Sigmoid colon (tissue), 7 donors: Measurements from ENCODE around the gene PSG5. TPM values are rescaled to one million over a fixed set of nuclear protein-coding genes. Genes with fewer than 3 reads are reported as not detected.
"Not testable (repeated sequence)": the region's sequence is repeated elsewhere in the genome, so short reads cannot be mapped to it uniquely, and the experiment has no call there.

ENCODE experiments used
- DNase-seq: peaks from one replicate; pipeline ENCODE4 v3.0.0-alpha.2; 2019
- H3K27ac ChIP-seq, 4 donors: fragments of 200-600 bp; sonication (generic); one replicate each; pipeline ENCODE4 v1.5.1; 2016 to 2019; ENCODE audit warnings: mild to moderate bottlenecking in 1 of 4
- H3K27me3 ChIP-seq, 3 donors: fragments of 200-600 bp; sonication (generic); one replicate each; pipeline ENCODE4 v1.5.1; 2019; ENCODE audit warnings: mild to moderate bottlenecking in 1 of 3
- H3K36me3 ChIP-seq, 4 donors: fragments of 200-600 bp; sonication (generic); one replicate each; pipeline ENCODE4 v1.5.1; 2016 to 2019
- H3K4me1 ChIP-seq, 4 donors: fragments of 200-600 bp; sonication (generic); one replicate each; pipeline ENCODE4 v1.5.1; 2017 to 2019
- H3K4me3 ChIP-seq, 4 donors: fragments of 200-600 bp; sonication (generic); one replicate each; pipeline ENCODE4 v1.5.1; 2017 to 2019; ENCODE audit warnings: mild to moderate bottlenecking in 2 of 4, moderate library complexity in 1 of 4
- H3K9me3 ChIP-seq, 4 donors: fragments of 200-600 bp in 3 of 4; sonication (generic) in 3 of 4; one replicate each; pipeline versions ENCODE4 v1.5.1 to v1.6.1; 2013 to 2019
- CTCF ChIP-seq, 4 experiments: fragments of 450-650 bp in 3 of 4; fragments of 200-600 bp in 1 of 4; IDR thresholded peaks; one replicate each; pipeline ENCODE4 v1.5.1; 2016 to 2019; ENCODE audit warnings: antibody characterized with exemption in 4 of 4, mild to moderate bottlenecking in 3 of 4, moderate library complexity in 2 of 4
- EP300 ChIP-seq, 4 donors: sonication (generic); formaldehyde crosslinking; IDR thresholded peaks; one replicate each; pipeline ENCODE4 v1.6.1; 2017; ENCODE audit warnings: antibody characterized with exemption in 4 of 4
- POLR2A ChIP-seq, 2 donors: fragments of 450-650 bp; IDR thresholded peaks; one replicate each; pipeline ENCODE4 v1.6.1; 2016; ENCODE audit warnings: antibody characterized with exemption in 2 of 2, mild to moderate bottlenecking in 2 of 2, moderate library complexity in 2 of 2
- POLR2AphosphoS5 ChIP-seq, 4 donors: sonication (generic); formaldehyde crosslinking; IDR thresholded peaks; one replicate each; pipeline ENCODE4 v1.6.1; 2017; ENCODE audit warnings: antibody characterized with exemption in 4 of 4
- WGBS, 2 donors: extraction: QIAGEN DNeasy Blood & Tissue Kit; methylation state at CpG; one replicate each; pipeline ENCODE4 v1.1.7; 2013; 5-methylcytosine and 5-hydroxymethylcytosine counted together
- intact Hi-C: fragments of 100-400 bp; cut with DNase I; formaldehyde crosslinking; loops from one replicate; pipeline ENCODE4 v1.15.1; 2023
- polyA plus RNA-seq, 3 donors: library from polyadenylated mRNA; stranded (reverse); fragments of 200-250 nt; gene quantifications; one replicate each; pipeline ENCODE4 v1.2.3, GENCODE V29; 2013
- total RNA-seq, 4 donors: library from RNA; depleted of rRNA; stranded (reverse); fragments of >200 nt; gene quantifications; one replicate each; pipeline ENCODE4 v1.1.0, GENCODE V29; 2016
- donor health status: healthy with polysubstance abuse.
- donor health status: Bipolar disorder and iron deficiency.
- donor health status: healthy.

Gene PSG5
- not detected for total RNA-seq
- polyA plus RNA-seq, result not detected

DNA sequence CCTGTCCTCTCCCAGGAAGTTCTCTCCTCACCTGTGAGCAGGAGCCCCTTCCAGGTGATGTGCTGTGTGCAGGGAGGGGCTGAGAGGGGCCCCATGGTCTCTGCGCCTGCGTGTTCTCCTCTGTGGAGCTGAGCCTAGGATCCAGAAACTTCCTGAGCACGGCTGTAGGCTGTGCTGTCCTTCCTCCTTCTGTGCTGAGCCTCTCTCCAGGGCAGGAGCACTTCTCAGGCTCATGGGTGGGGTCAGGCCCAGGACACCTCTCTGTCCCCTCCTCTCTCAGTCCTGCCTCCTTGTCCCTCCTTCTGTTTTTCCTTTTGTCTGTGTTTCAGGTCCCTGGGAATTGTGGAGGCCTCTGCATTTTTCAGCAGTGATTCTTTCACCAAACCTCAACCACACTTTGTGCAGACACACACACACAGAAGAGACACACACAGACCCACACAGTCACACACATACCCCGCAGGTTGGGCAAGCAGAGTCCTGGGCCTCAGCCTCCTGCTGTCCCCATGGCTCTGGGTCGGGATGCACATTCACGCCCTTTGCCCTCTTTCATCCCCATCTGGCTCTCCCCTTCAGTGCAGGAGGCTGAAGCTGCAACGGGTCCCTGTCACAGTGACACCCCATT is at the start of gene PSG5:
TSS of gene PSG5 (minus strand) at position 226 of the 625 bp plus-strand sequence. CDS start at position 95, 131 bp downstream.
- H3K4me3 ChIP-seq, intact Hi-C loops, H3K27me3 ChIP-seq, DNase-seq, H3K9me3 ChIP-seq, H3K36me3 ChIP-seq, H3K27ac ChIP-seq: not testable (repeated sequence)
- 55 to 70% methylated on average over 7 of the region's 7 CpGs for WGBS, 2 donors
- peaks cover 0 to 15% (median 7%) of the 10 kb centered on the region in 4 donors for H3K4me1 ChIP-seq

- H3K27ac ChIP-seq, H3K4me1 ChIP-seq, H3K27me3 ChIP-seq, H3K9me3 ChIP-seq, H3K36me3 ChIP-seq, intact Hi-C loops, H3K4me3 ChIP-seq, DNase-seq: not testable (repeated sequence)
- WGBS, 2 donors, result 68 to 85% methylated on average over 3 of the region's 3 CpGs
Measured at GRCh38 chr19:43235686-43236085, 49.4 kb upstream of the PSG5 start.

DNA sequence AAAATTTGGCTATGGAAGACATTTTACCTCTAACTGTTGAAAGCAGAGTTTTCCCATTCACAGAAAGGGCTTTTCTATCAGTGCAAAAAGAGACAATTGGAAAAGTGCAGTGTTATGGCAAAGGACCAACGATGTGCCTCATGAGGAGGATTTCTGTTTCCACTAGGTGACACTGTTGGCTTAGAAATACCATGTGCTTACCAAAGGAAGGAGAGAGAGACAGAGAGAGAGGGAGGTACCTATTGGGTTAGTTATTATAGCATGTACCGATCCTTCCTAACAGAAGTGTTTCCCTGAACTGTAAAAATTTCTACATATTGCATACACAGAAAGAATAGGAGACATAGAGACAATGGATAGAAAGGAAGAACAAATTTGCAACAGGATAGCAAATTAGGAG is 43.0 kb upstream of the PSG5 start:
- no peaks in the 10 kb centered on the region for H3K27me3 ChIP-seq
- H3K9me3 ChIP-seq, result peaks cover 0 to 17% (median 9%) of the 10 kb centered on the region in 4 donors
- TF ChIP-seq POLR2A (IDR thresholded peaks at IDR 0.05) (no peak), CTCF (IDR thresholded peaks at IDR 0.05) (no peak), EP300 (IDR thresholded peaks at IDR 0.05) (no peak), POLR2AphosphoS5 (IDR thresholded peaks at IDR 0.05) (no peak)
- H3K27ac ChIP-seq, result no peak overlapping the region
- no peak overlapping the region for H3K4me3 ChIP-seq
- WGBS, 2 donors, result 71 to 79% methylated on average over 2 of the region's 2 CpGs
- peaks cover 0 to 6% (median 1%) of the 10 kb centered on the region in 4 donors for H3K4me1 ChIP-seq
- DNase-seq, result no peak
- intact Hi-C loops, result no loop called here
- H3K36me3 ChIP-seq, result no peaks in the 10 kb centered on the region

GRCh38 chr19:43228730-43229129 is 42.4 kb upstream of the PSG5 start:
- peaks cover 0 to 17% (median 9%) of the 10 kb centered on the region in 4 donors for H3K9me3 ChIP-seq
- H3K4me3 ChIP-seq, H3K36me3 ChIP-seq, intact Hi-C loops, DNase-seq, H3K27me3 ChIP-seq, H3K27ac ChIP-seq: not testable (repeated sequence)
- WGBS, 2 donors, result 66 to 73% methylated on average over 2 of the region's 2 CpGs
- H3K4me1 ChIP-seq, result peaks cover 0 to 12% (median 4%) of the 10 kb centered on the region in 4 donors

- H3K4me3 ChIP-seq, H3K27me3 ChIP-seq, H3K27ac ChIP-seq, H3K36me3 ChIP-seq, intact Hi-C loops, DNase-seq: not testable (repeated sequence)
- peaks cover 0 to 15% (median 5%) of the 10 kb centered on the region in 4 donors for H3K4me1 ChIP-seq
- 79 to 89% methylated on average over 1 of the region's 1 CpG for WGBS, 2 donors
- H3K9me3 ChIP-seq, result peaks cover 0 to 17% (median 9%) of the 10 kb centered on the region in 4 donors
Measured at GRCh38 chr19:43226986-43227385, 40.6 kb upstream of the PSG5 start.

- no peak overlapping the region for H3K4me3 ChIP-seq
- intact Hi-C loops, result no loop called here
- H3K27ac ChIP-seq, result no peak overlapping the region
- H3K36me3 ChIP-seq, result no peaks in the 10 kb centered on the region
- no peak for DNase-seq
- no peaks in the 10 kb centered on the region for H3K27me3 ChIP-seq
- WGBS, 2 donors, result 93 to 95% methylated on average over 2 of the region's 2 CpGs
- TF ChIP-seq POLR2A (IDR thresholded peaks at IDR 0.05) (no peak), CTCF (IDR thresholded peaks at IDR 0.05) (no peak), POLR2AphosphoS5 (IDR thresholded peaks at IDR 0.05) (no peak), EP300 (IDR thresholded peaks at IDR 0.05) (no peak)
- H3K4me1 ChIP-seq, result peaks cover 0 to 15% (median 5%) of the 10 kb centered on the region in 4 donors
- H3K9me3 ChIP-seq, result peaks cover 0 to 14% (median 9%) of the 10 kb centered on the region in 4 donors
Measured at GRCh38 chr19:43224855-43225253, 38.5 kb upstream of the PSG5 start.

GRCh38 chr19:43224201-43224854 is 38.0 kb upstream of the PSG5 start:
- WGBS, 2 donors, result 76 to 78% methylated on average over 5 of the region's 5 CpGs
- DNase-seq, H3K36me3 ChIP-seq, intact Hi-C loops, H3K27ac ChIP-seq, H3K4me3 ChIP-seq, H3K27me3 ChIP-seq: not testable (repeated sequence)
- peaks cover 0 to 11% (median 9%) of the 10 kb centered on the region in 4 donors for H3K9me3 ChIP-seq
- peaks cover 0 to 15% (median 5%) of the 10 kb centered on the region in 4 donors for H3K4me1 ChIP-seq

DNA sequence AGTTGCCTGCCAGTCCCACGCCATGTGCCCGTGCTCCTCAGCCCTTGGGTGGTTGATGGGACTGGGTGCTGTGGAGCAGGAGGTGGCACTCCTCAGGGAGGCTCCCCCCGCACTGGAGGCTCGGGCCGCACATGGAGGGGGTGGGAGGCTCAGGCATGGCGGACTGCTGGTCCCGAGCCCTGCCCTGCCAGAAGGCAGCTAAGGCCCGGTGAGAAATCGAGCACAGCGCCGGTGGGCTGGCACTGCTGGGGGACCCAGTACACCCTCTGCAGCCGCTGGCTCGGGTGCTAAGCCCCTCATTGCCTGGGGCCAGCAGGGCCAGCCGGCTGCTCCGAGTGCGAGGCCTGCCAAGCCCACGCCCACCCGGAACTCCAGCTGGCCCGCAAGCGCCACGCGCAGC is 35.6 kb upstream of the PSG5 start:
- H3K4me3 ChIP-seq, H3K27me3 ChIP-seq, intact Hi-C loops, H3K9me3 ChIP-seq, H3K27ac ChIP-seq, H3K36me3 ChIP-seq, DNase-seq: not testable (repeated sequence)
- H3K4me1 ChIP-seq, result peaks cover 0 to 15% (median 5%) of the 10 kb centered on the region in 4 donors
- 96% methylated on average over 22 of the region's 22 CpGs for WGBS, 2 donors

DNA sequence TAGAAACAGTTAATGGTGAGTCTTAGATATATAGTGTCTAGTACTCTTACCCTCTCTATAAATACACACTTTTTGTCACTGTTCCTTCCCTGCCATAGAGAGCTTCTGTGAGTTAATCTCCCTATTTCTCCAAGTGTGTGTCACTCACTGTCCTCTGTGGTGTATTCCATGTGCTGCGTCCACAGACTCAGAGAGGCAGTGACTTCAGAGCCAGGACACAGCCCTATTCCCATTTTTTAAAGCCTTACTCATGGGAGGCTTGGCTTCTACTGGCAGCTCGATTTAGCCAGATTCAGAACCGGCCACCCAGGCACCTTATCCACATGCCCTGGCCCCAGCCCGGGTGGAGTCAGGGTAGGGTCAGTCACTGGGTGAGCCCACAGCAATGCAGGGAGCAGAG is 32.8 kb upstream of the PSG5 start:
- WGBS, 2 donors, result 85 to 87% methylated on average over 4 of the region's 4 CpGs
- H3K4me3 ChIP-seq, H3K27me3 ChIP-seq, H3K36me3 ChIP-seq, intact Hi-C loops, DNase-seq, H3K4me1 ChIP-seq, H3K27ac ChIP-seq, H3K9me3 ChIP-seq: not testable (repeated sequence)

DNA sequence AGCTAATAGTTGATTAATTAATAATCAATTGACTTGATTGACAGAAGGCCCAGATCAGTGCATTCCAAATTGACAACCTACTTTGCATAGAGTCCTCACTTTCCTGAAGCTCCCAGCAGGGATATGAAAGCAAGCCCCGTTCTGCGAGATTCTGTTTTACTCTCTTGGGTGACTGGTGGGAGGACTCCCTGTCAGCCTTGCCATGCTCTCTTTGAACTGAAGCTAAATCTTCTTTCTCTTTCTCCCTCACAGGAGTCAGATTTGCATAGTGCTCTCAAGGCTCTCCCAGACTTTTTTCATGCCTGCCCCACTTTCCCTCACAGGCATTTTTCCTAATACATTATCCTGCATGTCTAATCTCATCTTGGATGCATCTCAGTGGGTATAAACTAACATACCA is 29.5 kb upstream of the PSG5 start:
- intact Hi-C loops, H3K4me3 ChIP-seq, H3K4me1 ChIP-seq, H3K27ac ChIP-seq, DNase-seq, H3K9me3 ChIP-seq, H3K36me3 ChIP-seq, H3K27me3 ChIP-seq: not testable (repeated sequence)
- 39 to 46% methylated on average over 2 of the region's 2 CpGs for WGBS, 2 donors
